OCI-LY1 (cell line): Measurements from ENCODE around the gene SLC25A39.

ENCODE experiments used
- H2AFZ ChIP-seq: fragments of 200-600 bp; sonication (generic), shearing (Covaris generic); 2 replicates; pipeline ENCODE4 v1.6.0; 2014; ENCODE audit warnings: antibody characterized with exemption, mild to moderate bottlenecking, low read length
- H3F3A ChIP-seq: fragments of 200-600 bp; sonication (generic), shearing (Covaris generic); 2 replicates; pipeline ENCODE4 v1.6.0; 2014; ENCODE audit warnings: mild to moderate bottlenecking, antibody characterized with exemption, low read length, moderate library complexity; ENCODE audit not compliant: insufficient read depth
- H3K27ac ChIP-seq: fragments of 200-600 bp; sonication (generic); 2 replicates; pipeline ENCODE4 v1.5.1; 2014; ENCODE audit warnings: low read length, mixed run types, mild to moderate bottlenecking, low read depth; ENCODE audit not compliant: poor library complexity, severe bottlenecking
- H3K27me3 ChIP-seq: fragments of 200-600 bp; sonication (generic); 2 replicates; pipeline ENCODE4 v1.6.0; 2014; ENCODE audit warnings: antibody characterized with exemption, mild to moderate bottlenecking, low read length, moderate library complexity; ENCODE audit not compliant: insufficient read depth
- H3K36me3 ChIP-seq: fragments of 200-600 bp; sonication (generic); 2 replicates; pipeline ENCODE4 v1.6.1; 2014; ENCODE audit warnings: mild to moderate bottlenecking, antibody characterized with exemption, low read length, moderate library complexity, mixed read lengths; ENCODE audit not compliant: insufficient read depth
- H3K4me1 ChIP-seq: fragments of 200-600 bp; sonication (generic); 2 replicates; pipeline ENCODE4 v1.5.1; 2014; ENCODE audit warnings: mild to moderate bottlenecking, low read length, moderate library complexity; ENCODE audit not compliant: insufficient read depth, severe bottlenecking
- H3K4me2 ChIP-seq: fragments of 200-600 bp; sonication (generic), shearing (Covaris generic); 2 replicates; pipeline ENCODE4 v1.6.1; 2014; ENCODE audit warnings: low read length
- H3K4me3 ChIP-seq: fragments of 200-600 bp; sonication (generic); 2 replicates; pipeline ENCODE4 v1.5.1; 2014; ENCODE audit warnings: low read length, low read depth, mild to moderate bottlenecking, mixed read lengths; ENCODE audit not compliant: poor library complexity, severe bottlenecking
- H3K79me2 ChIP-seq: fragments of 200-600 bp; shearing (Covaris generic); 2 replicates; pipeline ENCODE4 v1.6.1; 2016; ENCODE audit warnings: mixed run types, low read length, mixed read lengths; ENCODE audit not compliant: insufficient read depth
- H3K9ac ChIP-seq: fragments of 200-600 bp; sonication (generic), shearing (Covaris generic); 2 replicates; pipeline ENCODE4 v1.6.1; 2014; ENCODE audit warnings: mild to moderate bottlenecking, low read length, mixed read lengths
- H3K9me2 ChIP-seq: fragments of 200-600 bp; sonication (generic), shearing (Covaris generic); 2 replicates; pipeline ENCODE4 v1.6.1; 2014; ENCODE audit warnings: low read depth, mild to moderate bottlenecking, low read length, mixed read lengths
- H3K9me3 ChIP-seq: fragments of 200-600 bp; shearing (Covaris generic); 2 replicates; pipeline ENCODE4 v1.6.1; 2014; ENCODE audit warnings: low read length, mixed read lengths
- H4K20me1 ChIP-seq: fragments of 200-600 bp; sonication (generic), shearing (Covaris generic); 2 replicates; pipeline ENCODE4 v1.6.0; 2016; ENCODE audit warnings: mild to moderate bottlenecking, low read length; ENCODE audit not compliant: insufficient read depth
- CTCF ChIP-seq: fragments of 200-600 bp; sonication (generic), shearing (Covaris generic); IDR thresholded peaks from 2 replicates; pipeline ENCODE4 v1.5.1; 2017; ENCODE audit warnings: mild to moderate bottlenecking, antibody characterized with exemption, low read length, moderate library complexity, mixed read lengths
- EZH2 ChIP-seq: fragments of 200-600 bp; sonication (generic), shearing (Covaris generic); IDR thresholded peaks from 2 replicates; pipeline ENCODE4 v1.8.0; 2017; ENCODE audit warnings: borderline replicate concordance, mixed run types, mild to moderate bottlenecking, antibody characterized with exemption, low read length, moderate library complexity, mixed read lengths

SLC25A39 gene

GRCh38 chr17:44351961-44352827, 27.6 kb upstream of the SLC25A39 start:
- H3K4me3 ChIP-seq = no peak overlapping the region
- H3K36me3 ChIP-seq = no peaks in the 10 kb centered on the region
- no peak overlapping the region for H3K9ac ChIP-seq
- no peaks in the 10 kb centered on the region for H3F3A ChIP-seq
- no peaks in the 10 kb centered on the region for H3K79me2 ChIP-seq
- no peaks in the 10 kb centered on the region for H3K9me2 ChIP-seq
- H4K20me1 ChIP-seq = no peaks in the 10 kb centered on the region
- no peak overlapping the region for H3K4me2 ChIP-seq
- no peak overlapping the region for H3K27ac ChIP-seq
- peaks cover 17% of the 10 kb centered on the region for H3K4me1 ChIP-seq
- no peaks in the 10 kb centered on the region; the same call in 1 of the 2 replicates for H3K27me3 ChIP-seq
- no peak for TF ChIP-seq CTCF
- TF ChIP-seq EZH2 = no peak
- H2AFZ ChIP-seq = no peak overlapping the region
- no peaks in the 10 kb centered on the region for H3K9me3 ChIP-seq

DNA sequence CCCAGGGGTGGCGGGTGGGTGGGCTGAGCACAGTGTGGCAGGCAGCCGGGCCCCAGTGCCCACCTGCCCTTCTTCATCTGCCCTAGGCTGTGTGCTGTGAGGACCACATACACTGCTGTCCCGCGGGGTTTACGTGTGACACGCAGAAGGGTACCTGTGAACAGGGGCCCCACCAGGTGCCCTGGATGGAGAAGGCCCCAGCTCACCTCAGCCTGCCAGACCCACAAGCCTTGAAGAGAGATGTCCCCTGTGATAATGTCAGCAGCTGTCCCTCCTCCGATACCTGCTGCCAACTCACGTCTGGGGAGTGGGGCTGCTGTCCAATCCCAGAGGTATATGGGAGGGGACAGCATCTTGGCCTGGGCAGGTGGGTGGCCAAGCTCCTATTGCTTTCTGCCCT, 26.8 kb upstream of the SLC25A39 start:
- Histone ChIP-seq H3K4me3 (no peak overlapping the region), H3K36me3 (no peaks in the 10 kb centered on the region), H3K27ac (no peak overlapping the region), H3K79me2 (no peaks in the 10 kb centered on the region), H3K9me3 (no peaks in the 10 kb centered on the region), H3F3A (no peaks in the 10 kb centered on the region), H3K9ac (no peak overlapping the region), H4K20me1 (no peaks in the 10 kb centered on the region), H2AFZ (no peak overlapping the region), H3K4me2 (no peak overlapping the region), H3K9me2 (no peaks in the 10 kb centered on the region), H3K27me3 (no peaks in the 10 kb centered on the region; the same call in 1 of the 2 replicates), H3K4me1 (peaks cover 25% of the 10 kb centered on the region)
- TF ChIP-seq EZH2 = no peak
- no peak for TF ChIP-seq CTCF

GRCh38 chr17:44350733-44351226, 26.2 kb upstream of the SLC25A39 start:
- no peaks in the 10 kb centered on the region for H3K36me3 ChIP-seq
- no peaks in the 10 kb centered on the region; the same call in 1 of the 2 replicates for H3K27me3 ChIP-seq
- H3K9me2 ChIP-seq = no peaks in the 10 kb centered on the region
- H3F3A ChIP-seq = no peaks in the 10 kb centered on the region
- peaks cover 31% of the 10 kb centered on the region for H3K4me1 ChIP-seq
- no peak overlapping the region for H3K27ac ChIP-seq
- TF ChIP-seq CTCF = peak; percentile 78
- no peak for TF ChIP-seq EZH2
- no peak overlapping the region for H3K4me2 ChIP-seq
- no peak overlapping the region for H2AFZ ChIP-seq
- H3K9ac ChIP-seq = no peak overlapping the region
- H3K9me3 ChIP-seq = no peaks in the 10 kb centered on the region
- H4K20me1 ChIP-seq = no peaks in the 10 kb centered on the region
- H3K79me2 ChIP-seq = no peaks in the 10 kb centered on the region
- H3K4me3 ChIP-seq = no peak overlapping the region
